Testis (tissue), 2 donors: ENCODE data around the gene CDH13.

ENCODE experiments used
- CTCF ChIP-seq, 3 experiments: fragments of 450-650 bp in 2 of 3; fragments of 200-600 bp in 1 of 3; sonication (generic) in 1 of 3; IDR thresholded peaks; one replicate each; pipeline ENCODE4 v1.5.1; 2016 to 2019; ENCODE audit warnings: antibody characterized with exemption in 3 of 3, mild to moderate bottlenecking in 2 of 3, moderate library complexity in 1 of 3
- POLR2A ChIP-seq: fragments of 450-650 bp; IDR thresholded peaks from one replicate; pipeline ENCODE4 v1.6.1; 2017; ENCODE audit warnings: antibody characterized with exemption, mild to moderate bottlenecking, moderate library complexity

DNA sequence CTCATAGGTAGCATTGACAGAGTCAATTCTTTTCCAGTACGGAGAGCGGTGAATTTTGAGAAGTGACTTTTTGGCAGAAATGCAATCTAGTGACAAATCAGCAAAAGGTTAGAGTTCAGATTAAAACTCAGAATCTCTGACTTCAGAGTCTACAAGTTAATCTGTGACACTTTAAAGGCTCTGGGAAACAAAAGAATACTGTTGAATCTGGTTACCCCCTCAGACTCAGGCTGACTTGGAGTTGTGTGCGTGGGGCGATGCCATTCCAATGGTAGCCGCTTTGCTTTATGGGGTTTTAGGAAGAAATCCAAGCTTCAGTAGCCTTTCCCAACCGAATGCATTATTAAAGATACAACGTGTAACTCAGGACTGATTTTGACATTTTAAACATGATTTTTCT lies 118.2 kb downstream of the CDH13 start:
- TF ChIP-seq CTCF (IDR thresholded peaks at IDR 0.05): no peak
- TF ChIP-seq POLR2A: no peak
